ENCODE results near the gene AFDN. TPM values are rescaled to one million over a fixed set of nuclear protein-coding genes. Genes with fewer than 3 reads are reported as not detected.

The AFDN gene
- total and polyA plus RNA-seq, 2 experiments from 2014 or later, result 130 to 198 TPM

- Histone ChIP-seq H3K79me2 (no peaks in the 10 kb centered on the region), H3K27ac (no peak overlapping the region), H4K20me1 (ENCODE audit: insufficient read depth, poor library complexity, severe bottlenecking) (no peaks in the 10 kb centered on the region), H3K36me3 (replicated peaks; ENCODE audit: insufficient read depth, low read depth) (no peaks in the 10 kb centered on the region), H3K4me1 (ENCODE audit: insufficient read depth) (no peaks in the 10 kb centered on the region), H2AFZ (no peak overlapping the region), H3K4me2 (no peak overlapping the region), H3K9me2 (replicated peaks; ENCODE audit: insufficient read depth) (no peaks in the 10 kb centered on the region), H3K27me3 (no peaks in the 10 kb centered on the region), H3K4me3 (no peak overlapping the region), H3K9me3 (ENCODE audit: low read depth) (no peaks in the 10 kb centered on the region)
- no peak for DNase-seq (ENCODE audit: low spot score)
- WGBS (ENCODE audit: low lambda C conversion rate, missing lambda C conversion rate), result 92% methylated on average over 13 of the region's 13 CpGs
- TF ChIP-seq EZH2 (IDR thresholded peaks at IDR 0.05; ENCODE audit: borderline replicate concordance), result no peak
- no peak for TF ChIP-seq CTCF (IDR thresholded peaks at IDR 0.05; ENCODE audit: poor library complexity)
- no peak for TF ChIP-seq EZH2phosphoT487 (IDR thresholded peaks at IDR 0.05; ENCODE audit: low read depth, severe bottlenecking, unreplicated experiment)
Measured at GRCh38 chr6:167984876-167985604, 158.3 kb downstream of the AFDN start.

GRCh38 chr6:167985911-167986595 lies 159.3 kb downstream of the AFDN start:
- H2AFZ ChIP-seq, result no peak overlapping the region
- no peaks in the 10 kb centered on the region for H4K20me1 ChIP-seq (ENCODE audit: insufficient read depth, poor library complexity, severe bottlenecking)
- H3K4me1 ChIP-seq (ENCODE audit: insufficient read depth), result no peaks in the 10 kb centered on the region
- 96% methylated on average over 37 of the region's 39 CpGs for WGBS (ENCODE audit: low lambda C conversion rate, missing lambda C conversion rate)
- H3K27ac ChIP-seq, result no peak overlapping the region
- H3K79me2 ChIP-seq, result no peaks in the 10 kb centered on the region
- no peaks in the 10 kb centered on the region for H3K36me3 ChIP-seq (replicated peaks; ENCODE audit: insufficient read depth, low read depth)
- H3K4me3 ChIP-seq, result no peak overlapping the region
- no peak for TF ChIP-seq CTCF (IDR thresholded peaks at IDR 0.05; ENCODE audit: poor library complexity)
- no peak for TF ChIP-seq EZH2 (IDR thresholded peaks at IDR 0.05; ENCODE audit: borderline replicate concordance)
- TF ChIP-seq EZH2phosphoT487 (IDR thresholded peaks at IDR 0.05; ENCODE audit: low read depth, severe bottlenecking, unreplicated experiment), result no peak
- H3K27me3 ChIP-seq, result no peaks in the 10 kb centered on the region
- no peaks in the 10 kb centered on the region for H3K9me2 ChIP-seq (replicated peaks; ENCODE audit: insufficient read depth)
- H3K4me2 ChIP-seq, result no peak overlapping the region
- H3K9me3 ChIP-seq (ENCODE audit: low read depth), result no peaks in the 10 kb centered on the region
- no peak for DNase-seq (ENCODE audit: low spot score)

- DNase-seq (ENCODE audit: low spot score), result no peak
- Histone ChIP-seq H3K4me1 (ENCODE audit: insufficient read depth) (no peaks in the 10 kb centered on the region), H3K27me3 (no peaks in the 10 kb centered on the region), H3K36me3 (replicated peaks; ENCODE audit: insufficient read depth, low read depth) (no peaks in the 10 kb centered on the region), H4K20me1 (ENCODE audit: insufficient read depth, poor library complexity, severe bottlenecking) (no peaks in the 10 kb centered on the region), H3K4me3 (no peak overlapping the region), H2AFZ (no peak overlapping the region), H3K27ac (no peak overlapping the region), H3K4me2 (no peak overlapping the region), H3K9me3 (ENCODE audit: low read depth) (no peaks in the 10 kb centered on the region), H3K9me2 (replicated peaks; ENCODE audit: insufficient read depth) (no peaks in the 10 kb centered on the region), H3K79me2 (no peaks in the 10 kb centered on the region)
- WGBS (ENCODE audit: low lambda C conversion rate, missing lambda C conversion rate), result 95% methylated on average over 35 of the region's 35 CpGs
- no peak for TF ChIP-seq EZH2 (IDR thresholded peaks at IDR 0.05; ENCODE audit: borderline replicate concordance)
Measured at GRCh38 chr6:167987396-167988153, 160.9 kb downstream of the AFDN start.

GRCh38 chr6:167988154-167988495 lies 161.4 kb downstream of the AFDN start:
- WGBS (ENCODE audit: low lambda C conversion rate, missing lambda C conversion rate), result 83% methylated on average over 5 of the region's 5 CpGs
- Histone ChIP-seq H3K9me2 (replicated peaks; ENCODE audit: insufficient read depth) (no peaks in the 10 kb centered on the region), H4K20me1 (ENCODE audit: insufficient read depth, poor library complexity, severe bottlenecking) (no peaks in the 10 kb centered on the region), H3K36me3 (replicated peaks; ENCODE audit: insufficient read depth, low read depth) (no peaks in the 10 kb centered on the region), H2AFZ (no peak overlapping the region), H3K27ac (no peak overlapping the region), H3K79me2 (no peaks in the 10 kb centered on the region), H3K4me2 (no peak overlapping the region), H3K27me3 (no peaks in the 10 kb centered on the region), H3K4me1 (ENCODE audit: insufficient read depth) (no peaks in the 10 kb centered on the region), H3K9me3 (ENCODE audit: low read depth) (no peaks in the 10 kb centered on the region), H3K4me3 (no peak overlapping the region)
- DNase-seq (ENCODE audit: low spot score), result no peak
- TF ChIP-seq CTCF (IDR thresholded peaks at IDR 0.05; ENCODE audit: poor library complexity) (no peak), EZH2phosphoT487 (IDR thresholded peaks at IDR 0.05; ENCODE audit: low read depth, severe bottlenecking, unreplicated experiment) (no peak), EZH2 (IDR thresholded peaks at IDR 0.05; ENCODE audit: borderline replicate concordance) (no peak)
